Fibroblast of lung (primary cell): ENCODE data around the gene LRMDA. TPM values are rescaled to one million over a fixed set of nuclear protein-coding genes. Genes with fewer than 3 reads are reported as not detected.

Experiments used
- DNase-seq, 2 donors: peaks; one replicate each; pipeline versions ENCODE4 v3.0.0 to v3.0.0-alpha.2; 2010; ENCODE audit warnings: low read depth in 2 of 2
- H2AFZ ChIP-seq: 2 replicates; pipeline ENCODE4 v1.5.1; 2012; ENCODE audit warnings: low read length, control low read depth, inconsistent platforms
- H3K27ac ChIP-seq: 2 replicates; pipeline ENCODE4 v1.5.1; 2011; ENCODE audit warnings: low read length, control low read depth; ENCODE audit not compliant: insufficient read depth
- H3K27me3 ChIP-seq: 2 replicates; pipeline ENCODE4 v1.5.1; 2011; ENCODE audit warnings: mild to moderate bottlenecking, low read length; ENCODE audit not compliant: control insufficient read depth, insufficient read depth
- H3K36me3 ChIP-seq: 2 replicates; pipeline ENCODE4 v1.5.1; 2011; ENCODE audit warnings: low read length; ENCODE audit not compliant: control insufficient read depth, insufficient read depth
- H3K4me1 ChIP-seq: 2 replicates; pipeline ENCODE4 v1.5.1; 2011; ENCODE audit warnings: low read length; ENCODE audit not compliant: control insufficient read depth, insufficient read depth; ENCODE audit errors: extremely low read depth
- H3K4me2 ChIP-seq: 2 replicates; pipeline ENCODE4 v1.5.1; 2011; ENCODE audit warnings: low read length, control low read depth; ENCODE audit not compliant: insufficient read depth; ENCODE audit errors: extremely low read depth
- H3K4me3 ChIP-seq, 4 experiments: fragments of 200-600 bp in 1 of 4; sonication (generic) in 1 of 4; replicated peaks in 1 of 4; 2 replicates each; pipeline ENCODE4 v1.5.1; 2011 to 2016; ENCODE audit warnings: low read length in 4 of 4, low read depth in 3 of 4, mild to moderate bottlenecking in 3 of 4, control low read depth in 2 of 4, inconsistent platforms in 1 of 4, mixed read lengths in 1 of 4; ENCODE audit not compliant: insufficient read depth in 1 of 4; ENCODE audit errors: control extremely low read depth in 1 of 4
- H3K79me2 ChIP-seq: 2 replicates; pipeline ENCODE4 v1.5.1; 2012; ENCODE audit warnings: mild to moderate bottlenecking, low read length, inconsistent platforms; ENCODE audit not compliant: control insufficient read depth, insufficient read depth
- H3K9ac ChIP-seq: 2 replicates; pipeline ENCODE4 v1.5.1; 2011; ENCODE audit warnings: mild to moderate bottlenecking, low read length, control low read depth; ENCODE audit not compliant: insufficient read depth
- H3K9me3 ChIP-seq: 2 replicates; pipeline ENCODE4 v1.5.1; 2012; ENCODE audit warnings: low read depth, low read length; ENCODE audit not compliant: control insufficient read depth, insufficient read depth
- H4K20me1 ChIP-seq: 2 replicates; pipeline ENCODE4 v1.5.1; 2011; ENCODE audit warnings: low read length; ENCODE audit not compliant: control insufficient read depth, insufficient read depth; ENCODE audit errors: extremely low read depth
- CTCF ChIP-seq, 2 donors: IDR thresholded peaks in 1 of 2; conservative IDR thresholded peaks in 1 of 2; 1 replicate in 1 of 2; 2 replicates in 1 of 2; pipeline ENCODE4 v1.5.1; 2011 to 2012; ENCODE audit warnings: low read length in 2 of 2, control low read depth in 1 of 2, inconsistent platforms in 1 of 2, low read depth in 1 of 2, mild to moderate bottlenecking in 1 of 2
- EZH2 ChIP-seq: IDR thresholded peaks from 2 replicates; pipeline ENCODE4 v1.5.1; 2012; ENCODE audit warnings: low read length, control low read depth, mild to moderate bottlenecking; ENCODE audit errors: missing control alignments
- polyA plus RNA-seq, 2 donors: library from polyadenylated mRNA; depleted of rRNA in 1 of 2; stranded (reverse) in 1 of 2; unstranded in 1 of 2; fragments of >200 nt; gene quantifications; 2 replicates each; pipeline ENCODE4 v1.2.1, GENCODE V29; 2011 to 2012; ENCODE audit warnings: missing spikeins in 1 of 2
- total RNA-seq: library from RNA; depleted of rRNA; stranded (reverse); fragments of >200 nt; gene quantifications from 2 replicates; pipeline ENCODE4 v1.2.1, GENCODE V29; 2014

Gene LRMDA
- total and polyA plus RNA-seq, 2 donors (not counting 1 experiment from before 2014, with no cell fraction given): 1.7 to 2.0 TPM

- Histone ChIP-seq H3K9ac (no peak overlapping the region), H3K36me3 (no peaks in the 10 kb centered on the region), H3K27me3 (no peaks in the 10 kb centered on the region), H3K4me1 (no peaks in the 10 kb centered on the region), H4K20me1 (no peaks in the 10 kb centered on the region), H3K79me2 (no peaks in the 10 kb centered on the region), H2AFZ (no peak overlapping the region), H3K27ac (no peak overlapping the region), H3K4me3 (no peak overlapping the region), H3K4me2 (no peak overlapping the region), H3K9me3 (no peaks in the 10 kb centered on the region)
- no peak for DNase-seq
- TF ChIP-seq EZH2 (no peak), CTCF (conservative IDR thresholded peaks at IDR 0.05 in 1 of 2, IDR thresholded peaks at IDR 0.05 in 1 of 2; ENCODE audit: low read depth in 1 of 2, low read length in 2 of 2) (no peak)
Observed at GRCh38 chr10:76070916-76071315, 639.5 kb downstream of the LRMDA start.

- Histone ChIP-seq H3K4me2 (no peak overlapping the region), H4K20me1 (no peaks in the 10 kb centered on the region), H3K9ac (no peak overlapping the region), H3K79me2 (no peaks in the 10 kb centered on the region), H3K9me3 (no peaks in the 10 kb centered on the region), H3K36me3 (no peaks in the 10 kb centered on the region), H3K27ac (no peak overlapping the region), H2AFZ (no peak overlapping the region), H3K4me1 (no peaks in the 10 kb centered on the region), H3K27me3 (no peaks in the 10 kb centered on the region), H3K4me3 (no peak overlapping the region)
- no peak for TF ChIP-seq EZH2
- TF ChIP-seq CTCF (conservative IDR thresholded peaks at IDR 0.05 in 1 of 2, IDR thresholded peaks at IDR 0.05 in 1 of 2; ENCODE audit: low read depth in 1 of 2, low read length in 2 of 2): no peak
- DNase-seq: peak; percentile 32 to 67
Observed at GRCh38 chr10:76071653-76072365, 640.4 kb downstream of the LRMDA start.

- TF ChIP-seq CTCF (conservative IDR thresholded peaks at IDR 0.05 in 1 of 2, IDR thresholded peaks at IDR 0.05 in 1 of 2; ENCODE audit: low read depth in 1 of 2, low read length in 2 of 2) (no peak), EZH2 (no peak)
- no peak overlapping the region for H3K4me2 ChIP-seq
- no peak overlapping the region for H3K4me3 ChIP-seq
- H2AFZ ChIP-seq: no peak overlapping the region
- no peak overlapping the region for H3K27ac ChIP-seq
- H3K9me3 ChIP-seq: no peaks in the 10 kb centered on the region
- H3K36me3 ChIP-seq: no peaks in the 10 kb centered on the region
- H3K27me3 ChIP-seq: no peaks in the 10 kb centered on the region
- H3K79me2 ChIP-seq: no peaks in the 10 kb centered on the region
- H4K20me1 ChIP-seq: no peaks in the 10 kb centered on the region
- H3K4me1 ChIP-seq: no peaks in the 10 kb centered on the region
- no peak overlapping the region for H3K9ac ChIP-seq
- no peak for DNase-seq
Observed at GRCh38 chr10:76072384-76072783, 641.0 kb downstream of the LRMDA start.
